ENCODE results near the gene ANTXR2.

The ANTXR2 gene

DNA sequence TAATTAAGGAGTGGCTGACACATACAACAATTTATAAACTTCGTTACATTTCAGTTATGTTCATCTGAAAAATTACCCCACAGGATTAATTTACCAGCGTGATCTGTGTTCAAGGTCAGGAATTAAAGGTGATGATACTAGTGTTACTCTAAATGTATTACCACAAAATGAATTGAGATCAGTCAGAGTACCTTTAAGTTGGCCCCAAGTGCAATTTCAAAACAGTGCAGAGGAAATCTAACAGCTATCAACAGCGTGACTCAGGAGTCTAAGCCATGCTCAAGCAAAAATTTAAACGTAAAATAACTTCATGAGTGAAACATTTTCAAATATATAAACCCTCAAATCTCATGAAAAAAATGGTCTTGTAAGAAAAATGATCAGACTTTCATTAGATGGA, 18.7 kb downstream of the ANTXR2 start:
- TF ChIP-seq TEAD4 (IDR thresholded peaks at IDR 0.05) (no peak), YY1 (IDR thresholded peaks at IDR 0.05; ENCODE audit: low read depth) (no peak), RAD21 (IDR thresholded peaks at IDR 0.05; ENCODE audit: low read depth) (no peak), TCF12 (IDR thresholded peaks at IDR 0.05; ENCODE audit: low read depth) (no peak), ZBTB7A (IDR thresholded peaks at IDR 0.05; ENCODE audit: low read depth) (no peak), CREB1 (IDR thresholded peaks at IDR 0.05; ENCODE audit: low read depth) (no peak), NFIC (IDR thresholded peaks at IDR 0.05) (no peak), FOXM1 (IDR thresholded peaks at IDR 0.05; ENCODE audit: borderline replicate concordance, low read depth) (no peak)
- TF ChIP-seq, protein P1, sequence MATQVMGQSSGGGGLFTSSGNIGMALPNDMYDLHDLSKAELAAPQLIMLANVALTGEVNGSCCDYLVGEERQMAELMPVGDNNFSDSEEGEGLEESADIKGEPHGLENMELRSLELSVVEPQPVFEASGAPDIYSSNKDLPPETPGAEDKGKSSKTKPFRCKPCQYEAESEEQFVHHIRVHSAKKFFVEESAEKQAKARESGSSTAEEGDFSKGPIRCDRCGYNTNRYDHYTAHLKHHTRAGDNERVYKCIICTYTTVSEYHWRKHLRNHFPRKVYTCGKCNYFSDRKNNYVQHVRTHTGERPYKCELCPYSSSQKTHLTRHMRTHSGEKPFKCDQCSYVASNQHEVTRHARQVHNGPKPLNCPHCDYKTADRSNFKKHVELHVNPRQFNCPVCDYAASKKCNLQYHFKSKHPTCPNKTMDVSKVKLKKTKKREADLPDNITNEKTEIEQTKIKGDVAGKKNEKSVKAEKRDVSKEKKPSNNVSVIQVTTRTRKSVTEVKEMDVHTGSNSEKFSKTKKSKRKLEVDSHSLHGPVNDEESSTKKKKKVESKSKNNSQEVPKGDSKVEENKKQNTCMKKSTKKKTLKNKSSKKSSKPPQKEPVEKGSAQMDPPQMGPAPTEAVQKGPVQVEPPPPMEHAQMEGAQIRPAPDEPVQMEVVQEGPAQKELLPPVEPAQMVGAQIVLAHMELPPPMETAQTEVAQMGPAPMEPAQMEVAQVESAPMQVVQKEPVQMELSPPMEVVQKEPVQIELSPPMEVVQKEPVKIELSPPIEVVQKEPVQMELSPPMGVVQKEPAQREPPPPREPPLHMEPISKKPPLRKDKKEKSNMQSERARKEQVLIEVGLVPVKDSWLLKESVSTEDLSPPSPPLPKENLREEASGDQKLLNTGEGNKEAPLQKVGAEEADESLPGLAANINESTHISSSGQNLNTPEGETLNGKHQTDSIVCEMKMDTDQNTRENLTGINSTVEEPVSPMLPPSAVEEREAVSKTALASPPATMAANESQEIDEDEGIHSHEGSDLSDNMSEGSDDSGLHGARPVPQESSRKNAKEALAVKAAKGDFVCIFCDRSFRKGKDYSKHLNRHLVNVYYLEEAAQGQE (IDR thresholded peaks at IDR 0.05; ENCODE audit: low read depth), result no peak

GRCh38 chr4:80053140-80053910, 19.7 kb downstream of the ANTXR2 start:
- TF ChIP-seq CREB1 (IDR thresholded peaks at IDR 0.05; ENCODE audit: low read depth), result no peak
- TF ChIP-seq EP300 (IDR thresholded peaks at IDR 0.05; ENCODE audit: borderline replicate concordance), result no peak
- TF ChIP-seq TAF1 (IDR thresholded peaks at IDR 0.05; ENCODE audit: low read depth), result no peak
- TF ChIP-seq NFIC (IDR thresholded peaks at IDR 0.05), result no peak
- no peak for TF ChIP-seq EGR1 (IDR thresholded peaks at IDR 0.05)
- TF ChIP-seq, protein P1 (IDR thresholded peaks at IDR 0.05; ENCODE audit: low read depth), result no peak
- TF ChIP-seq TCF12 (IDR thresholded peaks at IDR 0.05; ENCODE audit: low read depth), result no peak
- TF ChIP-seq TEAD4 (IDR thresholded peaks at IDR 0.05), result no peak
- no peak for TF ChIP-seq MAX (IDR thresholded peaks at IDR 0.05)
- TF ChIP-seq RAD21 (IDR thresholded peaks at IDR 0.05; ENCODE audit: low read depth), result no peak
- TF ChIP-seq USF1 (IDR thresholded peaks at IDR 0.05), result no peak
- TF ChIP-seq CEBPB (IDR thresholded peaks at IDR 0.05), result no peak
- TF ChIP-seq ZBTB7A (IDR thresholded peaks at IDR 0.05; ENCODE audit: low read depth), result no peak

- TF ChIP-seq CREB1 (IDR thresholded peaks at IDR 0.05; ENCODE audit: low read depth) (no peak), TCF12 (IDR thresholded peaks at IDR 0.05; ENCODE audit: low read depth) (no peak), YY1 (IDR thresholded peaks at IDR 0.05; ENCODE audit: low read depth) (no peak), TAF1 (IDR thresholded peaks at IDR 0.05; ENCODE audit: low read depth) (no peak), FOXM1 (IDR thresholded peaks at IDR 0.05; ENCODE audit: borderline replicate concordance, low read depth) (no peak), USF1 (IDR thresholded peaks at IDR 0.05) (no peak)
- TF ChIP-seq, protein P1 (IDR thresholded peaks at IDR 0.05; ENCODE audit: low read depth), result no peak
These were observed 23.1 kb downstream of the ANTXR2 start for GRCh38 chr4:80049813-80050534.

- TF ChIP-seq NFIC (IDR thresholded peaks at IDR 0.05) (no peak), YY1 (IDR thresholded peaks at IDR 0.05; ENCODE audit: low read depth) (no peak), TCF12 (IDR thresholded peaks at IDR 0.05; ENCODE audit: low read depth) (no peak), CREB1 (IDR thresholded peaks at IDR 0.05; ENCODE audit: low read depth) (no peak), RAD21 (IDR thresholded peaks at IDR 0.05; ENCODE audit: low read depth) (no peak), FOXM1 (IDR thresholded peaks at IDR 0.05; ENCODE audit: borderline replicate concordance, low read depth) (no peak), CEBPB (IDR thresholded peaks at IDR 0.05) (no peak), TEAD4 (IDR thresholded peaks at IDR 0.05) (no peak), EGR1 (IDR thresholded peaks at IDR 0.05) (no peak), TAF1 (IDR thresholded peaks at IDR 0.05; ENCODE audit: low read depth) (no peak), EP300 (IDR thresholded peaks at IDR 0.05; ENCODE audit: borderline replicate concordance) (no peak), ZBTB7A (IDR thresholded peaks at IDR 0.05; ENCODE audit: low read depth) (no peak), USF1 (IDR thresholded peaks at IDR 0.05) (no peak)
- TF ChIP-seq, protein P1 (IDR thresholded peaks at IDR 0.05; ENCODE audit: low read depth), result no peak
These were observed 23.6 kb downstream of the ANTXR2 start for GRCh38 chr4:80049402-80049801.

Data from Ishikawa (cell line).